ENCODE data around the gene UQCC5.

GRCh38 chr3:52534281-52535183 is 1.9 kb upstream of the UQCC5 start:
- no peak for TF ChIP-seq POLR2A (IDR thresholded peaks at IDR 0.05; ENCODE audit: low read depth, low read length)
- TF ChIP-seq POLR2AphosphoS5 (IDR thresholded peaks at IDR 0.05; ENCODE audit: low read depth, low read length) = no peak
- no peak for TF ChIP-seq TAF1 (IDR thresholded peaks at IDR 0.05; ENCODE audit: borderline replicate concordance, low read depth, low read length)
